GM12864 (cell line): ENCODE measurements around the gene CERS6.

Experiments
- DNase-seq: peaks from one replicate; pipeline ENCODE4 v3.0.0-alpha.2; 2011; ENCODE audit warnings: low read depth
- H3K4me3 ChIP-seq: 2 replicates; pipeline ENCODE4 v1.5.1; 2011; ENCODE audit warnings: mild to moderate bottlenecking, low read depth, low read length, control low read depth
- CTCF ChIP-seq: IDR thresholded peaks from 2 replicates; pipeline ENCODE4 v1.5.1; 2011; ENCODE audit warnings: low read depth, mild to moderate bottlenecking, moderate library complexity, low read length, control low read depth, inconsistent platforms; ENCODE audit errors: missing control alignments

Gene CERS6

DNA sequence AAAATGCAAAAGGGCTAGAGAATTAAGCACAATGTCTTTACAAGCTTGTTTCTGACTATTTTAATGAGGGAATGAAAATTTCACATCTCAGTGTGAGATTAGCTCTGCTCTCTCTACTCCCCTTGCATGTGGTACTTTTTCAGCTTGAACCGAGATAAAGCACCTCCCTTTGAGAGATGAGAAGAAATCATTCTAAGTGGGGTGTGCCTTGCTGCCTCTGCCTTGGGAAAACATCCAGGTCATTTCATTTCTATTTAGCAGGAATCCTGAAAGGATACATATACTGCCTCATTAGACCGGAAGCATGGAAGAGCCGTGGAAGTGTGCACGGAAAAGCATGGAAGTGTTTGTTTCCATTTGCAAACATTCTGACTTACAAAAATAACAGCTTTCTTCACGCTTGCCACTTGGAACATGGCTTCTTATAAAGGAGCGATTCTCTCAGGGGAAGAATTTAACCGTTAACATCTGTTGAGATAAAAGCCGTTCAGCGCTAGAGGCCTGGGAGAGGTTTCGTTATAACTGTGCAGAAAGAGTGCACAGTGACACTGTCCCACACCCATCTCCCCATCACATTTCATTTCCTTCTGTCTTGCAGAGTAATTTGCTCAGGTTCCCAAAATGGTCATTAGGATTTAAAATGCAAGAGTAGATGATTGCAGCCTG is 363.1 kb downstream of the CERS6 start:
- H3K4me3 ChIP-seq = no peak overlapping the region
- no peak for DNase-seq

DNA sequence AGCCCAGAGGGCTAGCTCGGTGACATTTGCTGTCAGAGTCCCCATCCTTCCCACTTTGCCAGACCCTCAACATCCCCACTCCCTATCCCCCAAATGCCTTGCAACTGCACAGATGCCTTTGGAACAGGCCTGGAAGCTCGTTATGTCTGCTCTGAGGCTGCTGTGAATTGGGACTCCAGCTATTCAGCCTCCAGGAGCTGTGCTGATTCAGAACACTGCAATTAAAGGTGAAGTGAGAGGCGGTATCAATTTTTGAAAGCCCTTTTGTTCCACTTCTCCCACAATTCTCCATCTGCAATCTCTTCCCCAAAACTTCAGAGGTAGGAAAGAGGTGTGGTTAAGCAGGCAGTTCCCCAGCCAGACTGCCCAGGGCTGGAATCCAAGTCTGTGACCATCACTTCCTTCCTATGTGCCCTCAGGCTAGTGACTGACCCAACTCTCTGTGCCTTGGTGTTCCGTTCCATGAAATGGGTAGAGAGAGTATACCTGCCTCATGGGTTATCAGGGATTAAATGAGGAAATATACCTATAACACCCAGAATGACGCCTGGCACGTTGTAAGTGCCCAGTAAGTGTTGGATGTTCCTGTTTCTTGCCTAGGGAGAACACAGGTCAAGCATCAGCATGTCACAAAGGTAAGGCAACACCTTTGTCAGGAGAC is 363.9 kb downstream of the CERS6 start:
- DNase-seq = no peak
- no peak for TF ChIP-seq CTCF
- H3K4me3 ChIP-seq = no peak overlapping the region

More for the DNA sequence above, 363.1 kb downstream of the CERS6 start:
- no peak for TF ChIP-seq CTCF

GRCh38 chr2:168821577-168821976 is 365.5 kb downstream of the CERS6 start:
- H3K4me3 ChIP-seq = no peak overlapping the region
- no peak for TF ChIP-seq CTCF
- no peak for DNase-seq

- no peak for DNase-seq
- no peak for TF ChIP-seq CTCF
- no peak overlapping the region for H3K4me3 ChIP-seq
Observed at GRCh38 chr2:168821992-168822391, 365.9 kb downstream of the CERS6 start.
